ENCODE data around the gene STAG2. TPM values are rescaled to one million over a fixed set of nuclear protein-coding genes. Genes with fewer than 3 reads are reported as not detected.

Gene STAG2
- total RNA-seq, 2 donors from 2014 or later, result 56.7 to 84.8 TPM

- no peak for TF ChIP-seq CTCF (IDR thresholded peaks at IDR 0.05)
- Histone ChIP-seq H3K36me3 (no peaks in the 10 kb centered on the region), H3K27me3 (no peaks in the 10 kb centered on the region), H3K4me1 (no peaks in the 10 kb centered on the region), H3K27ac (no peak overlapping the region), H3K4me3 (no peak overlapping the region), H3K9me3 (no peaks in the 10 kb centered on the region), H3K9ac (ENCODE audit: low read depth in 2 of 2, low read length in 2 of 2) (no peak overlapping the region)
- no peak for DNase-seq
- intact Hi-C loops (cut with DNase I), result no loop called here
These were observed 184.2 kb downstream of the STAG2 start for GRCh38 chrX:124145749-124146148.

- Histone ChIP-seq H3K27me3 (no peaks in the 10 kb centered on the region), H3K4me3 (no peak overlapping the region), H3K27ac (no peak overlapping the region), H3K4me1 (no peaks in the 10 kb centered on the region), H3K9ac (ENCODE audit: low read depth in 2 of 2, low read length in 2 of 2) (no peak overlapping the region), H3K36me3 (no peaks in the 10 kb centered on the region), H3K9me3 (no peaks in the 10 kb centered on the region)
- intact Hi-C loops (cut with DNase I), result no loop called here
- DNase-seq, result no peak
- TF ChIP-seq CTCF (IDR thresholded peaks at IDR 0.05), result no peak
These were observed 189.7 kb downstream of the STAG2 start for GRCh38 chrX:124151195-124151594.

Other genes with a start within 250 kb of the STAG2 start
- 10 to 100 TPM; 60.7 to 68.2 TPM for gene THOC2, start 228.7 kb upstream of the STAG2 start, total RNA-seq
- gene XIAP, start 101.7 kb upstream of the STAG2 start, total RNA-seq, result 10 to 100 TPM; 54.9 to 73.2 TPM

Measured in colonic mucosa (tissue), 4 donors.